GM19099 (cell line): Measurements from ENCODE around the gene KIAA1671.

Experiments
- POLR2A ChIP-seq: IDR thresholded peaks from 3 replicates; pipeline ENCODE4 v1.6.1; 2011; ENCODE audit warnings: low read depth; ENCODE audit not compliant: insufficient read length; ENCODE audit errors: extremely low read depth

KIAA1671 gene

GRCh38 chr22:25057013-25057881 lies 104.7 kb downstream of the KIAA1671 start:
- TF ChIP-seq POLR2A: no peak

DNA sequence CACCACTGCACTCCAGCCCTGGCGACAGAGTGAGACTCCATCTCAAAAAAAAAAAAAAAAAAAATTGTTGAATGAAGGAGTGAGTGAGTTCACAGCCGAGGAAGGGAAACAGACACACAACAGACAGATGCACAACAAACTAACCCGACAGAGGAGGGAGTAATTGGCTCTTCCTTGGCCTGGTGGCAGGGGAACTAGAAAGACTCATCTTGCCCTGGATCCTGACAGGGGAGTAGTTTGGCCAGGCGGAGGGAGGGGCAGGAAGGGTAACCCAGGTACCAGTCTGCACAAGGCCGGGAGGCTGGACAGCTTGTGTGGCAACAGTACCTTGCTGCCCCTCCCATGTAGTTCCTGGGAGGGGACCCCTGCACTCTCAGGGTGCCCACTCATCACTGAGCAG lies 106.9 kb downstream of the KIAA1671 start:
- no peak for TF ChIP-seq POLR2A

DNA sequence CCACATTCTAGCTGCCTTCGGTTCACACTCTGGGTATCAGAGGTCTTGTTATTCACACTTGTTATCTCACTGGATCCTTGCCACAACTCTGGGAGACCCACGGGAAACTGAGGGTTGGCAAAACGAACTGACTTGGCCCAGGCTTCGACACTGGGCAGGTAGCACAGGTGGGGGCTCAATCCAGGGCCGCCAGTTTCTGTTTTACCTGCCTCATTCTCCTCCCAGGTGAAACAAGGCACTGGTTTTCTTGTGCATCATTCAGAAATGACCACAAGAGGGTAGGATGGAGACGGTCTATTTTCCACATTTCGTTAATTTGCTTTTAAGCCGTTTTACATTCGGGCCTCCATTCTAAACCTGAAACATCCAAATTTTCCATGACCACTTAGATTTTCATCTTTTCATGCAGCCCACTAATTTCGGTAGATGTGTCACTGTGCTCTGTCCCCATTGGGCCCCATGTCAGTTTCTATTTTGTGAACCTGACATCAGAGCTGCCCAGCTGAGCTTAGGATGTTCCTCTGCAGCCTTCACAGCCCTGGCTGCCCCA lies 108.1 kb downstream of the KIAA1671 start:
- no peak for TF ChIP-seq POLR2A

GRCh38 chr22:25061134-25061533 lies 108.6 kb downstream of the KIAA1671 start:
- TF ChIP-seq POLR2A: no peak

- TF ChIP-seq POLR2A: no peak
Observed at GRCh38 chr22:25061605-25062376, 109.3 kb downstream of the KIAA1671 start.

- no peak for TF ChIP-seq POLR2A
Observed at GRCh38 chr22:25062386-25063085, 110.0 kb downstream of the KIAA1671 start.

DNA sequence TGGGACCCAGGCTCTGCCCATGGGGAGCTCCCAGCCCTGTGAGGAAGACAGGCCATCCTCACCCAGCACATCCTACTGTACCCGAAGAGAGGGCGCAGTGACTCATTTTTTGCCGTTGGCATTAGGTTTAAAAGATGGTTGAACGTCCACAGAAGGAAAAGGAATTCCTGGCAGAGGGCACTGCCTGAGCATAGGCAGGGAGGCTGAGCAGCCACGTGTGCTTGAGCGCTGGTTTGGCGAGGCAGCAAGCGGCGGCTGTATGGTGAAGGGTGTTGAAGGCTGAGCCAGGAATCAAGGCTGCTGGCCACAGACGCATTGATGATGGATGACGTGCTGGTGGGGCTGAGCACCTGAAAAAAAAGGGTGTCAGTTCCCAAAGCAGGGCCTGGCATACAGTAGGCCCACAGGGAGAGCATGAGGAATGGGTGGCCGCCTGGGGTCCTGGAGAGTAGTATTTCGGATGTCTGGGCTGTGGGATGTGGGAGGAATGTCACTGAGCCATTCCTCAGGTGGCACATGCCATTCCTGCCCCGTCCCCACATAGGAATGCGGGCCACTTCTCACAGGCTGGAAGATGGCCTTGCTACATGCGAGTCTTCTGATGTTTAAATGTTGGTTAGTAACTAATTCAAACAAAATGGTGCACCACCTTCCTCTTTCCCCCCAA lies 112.5 kb downstream of the KIAA1671 start:
- TF ChIP-seq POLR2A: no peak

GRCh38 chr22:25066861-25067435 lies 114.4 kb downstream of the KIAA1671 start:
- TF ChIP-seq POLR2A: no peak

DNA sequence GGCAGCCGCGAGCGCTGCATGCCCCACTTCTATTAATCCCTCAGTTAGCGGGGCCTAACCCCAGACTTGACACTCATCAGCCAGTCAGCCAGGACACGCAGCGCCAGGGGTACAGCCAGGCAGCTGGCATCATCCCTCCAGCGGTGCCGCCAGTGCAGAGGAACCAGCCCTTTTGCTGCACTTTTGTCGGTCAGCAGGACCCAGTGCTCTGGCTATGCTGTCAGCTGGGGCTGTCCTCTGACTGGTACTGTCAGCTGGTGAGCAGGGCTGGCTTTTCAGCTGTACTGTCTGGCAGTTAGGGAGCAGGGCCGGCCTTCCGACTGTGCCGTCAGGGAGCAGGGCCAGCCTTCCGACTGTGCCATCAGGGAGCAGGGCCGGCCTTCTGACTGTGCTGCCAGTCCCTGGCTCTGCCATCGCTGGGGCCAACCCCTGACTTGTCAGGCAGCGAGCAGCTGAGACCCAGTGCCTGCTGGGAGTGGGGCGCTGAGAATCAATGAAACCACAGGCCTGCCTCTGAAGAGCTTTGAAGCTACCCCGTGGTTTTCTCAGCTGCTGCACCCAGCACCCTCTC lies 115.4 kb downstream of the KIAA1671 start:
- TF ChIP-seq POLR2A: no peak

DNA sequence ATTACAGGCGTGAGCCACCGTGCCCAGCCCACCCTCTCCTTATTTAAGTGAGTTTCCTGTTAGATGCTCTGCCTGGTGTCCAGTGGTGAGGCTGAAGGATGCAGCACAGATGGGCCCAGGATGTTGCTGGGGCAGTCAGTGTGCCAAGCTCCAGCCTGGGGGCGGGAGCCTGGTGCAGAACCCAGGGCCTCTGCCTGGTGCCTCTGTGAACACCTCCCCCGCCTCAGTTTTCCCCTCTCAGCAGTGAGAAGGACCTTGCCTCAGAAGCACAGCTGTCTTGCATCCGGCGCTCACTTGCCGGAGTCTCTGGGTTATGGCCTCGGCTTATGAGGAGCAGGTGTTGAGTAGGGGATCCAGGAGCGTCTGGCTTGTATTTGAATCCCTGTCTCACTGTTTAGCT lies 116.2 kb downstream of the KIAA1671 start:
- TF ChIP-seq POLR2A: no peak

DNA sequence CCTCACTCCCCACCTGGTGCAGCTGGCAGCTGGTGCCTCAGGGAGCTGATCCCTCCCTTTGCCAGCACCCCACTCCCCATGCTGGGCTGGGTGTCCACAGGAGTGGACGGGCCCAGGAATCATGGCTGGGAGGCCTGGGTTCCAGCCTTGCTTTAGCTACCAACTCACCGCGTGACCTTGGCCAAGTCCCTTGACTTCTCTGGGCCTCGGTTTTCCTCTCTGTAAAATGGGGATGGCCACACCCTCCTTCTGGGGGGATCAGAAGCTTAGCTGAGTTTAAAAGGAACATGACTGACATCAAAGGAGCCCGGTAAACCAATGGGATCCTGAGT lies 116.9 kb downstream of the KIAA1671 start:
- TF ChIP-seq POLR2A: no peak

- TF ChIP-seq POLR2A: no peak
Observed at GRCh38 chr22:25069758-25070481, 117.4 kb downstream of the KIAA1671 start.

GRCh38 chr22:25070956-25071355 lies 118.4 kb downstream of the KIAA1671 start:
- no peak for TF ChIP-seq POLR2A
